Amygdala (tissue), 56 donors: ENCODE results near the gene MAP7D1.
A peak's percentile ranks its signal among the peaks of the same experiment; 100 is the strongest.

Source experiments
- DNase-seq, 56 donors: peaks; one replicate each; lab custom pipeline; 2025; lab: John Stamatoyannopoulos, UW

MAP7D1 gene

DNA sequence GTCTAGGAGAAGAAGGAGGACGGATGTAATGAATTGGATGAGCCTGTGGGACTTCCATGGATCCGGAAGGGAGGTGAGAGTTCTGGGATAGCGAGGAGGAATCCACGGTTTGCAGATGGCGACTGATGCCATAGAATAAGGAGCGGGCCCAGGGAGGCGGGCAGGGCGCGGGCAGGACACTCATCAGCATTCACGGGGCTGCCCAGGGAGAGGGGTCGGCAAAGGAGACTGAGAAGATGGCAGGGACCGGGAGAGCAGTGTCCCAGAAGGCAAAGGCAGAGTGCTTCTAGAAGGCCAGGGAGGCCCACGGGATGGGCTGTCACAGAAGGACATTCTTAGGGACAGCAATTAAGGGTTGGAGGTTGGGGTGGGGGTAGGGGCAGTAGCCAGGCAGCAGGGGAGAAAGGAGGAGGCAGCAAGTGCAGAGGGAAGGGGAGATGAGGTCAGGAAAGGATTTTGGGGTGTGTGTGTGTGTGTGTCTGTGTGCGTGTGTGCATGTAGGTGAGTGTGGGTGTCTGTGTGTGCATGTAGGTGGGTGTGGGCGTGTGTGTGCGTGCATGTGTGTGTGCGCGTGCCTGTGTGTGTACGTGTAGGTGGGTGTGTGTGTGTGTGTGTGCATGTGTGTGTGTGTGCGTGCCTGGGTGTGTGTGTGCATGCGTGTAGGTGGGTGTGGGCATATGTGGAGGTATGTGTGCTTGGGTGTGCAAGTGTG is 29.8 kb upstream of the MAP7D1 start:
- DNase-seq, result no peak

- peak in 1 of 56 donors; percentile 22 for DNase-seq
Observed at GRCh38 chr1:36126797-36127500, 29.0 kb upstream of the MAP7D1 start.

- DNase-seq, result no peak
Observed at GRCh38 chr1:36128126-36128904, 27.6 kb upstream of the MAP7D1 start.

DNA sequence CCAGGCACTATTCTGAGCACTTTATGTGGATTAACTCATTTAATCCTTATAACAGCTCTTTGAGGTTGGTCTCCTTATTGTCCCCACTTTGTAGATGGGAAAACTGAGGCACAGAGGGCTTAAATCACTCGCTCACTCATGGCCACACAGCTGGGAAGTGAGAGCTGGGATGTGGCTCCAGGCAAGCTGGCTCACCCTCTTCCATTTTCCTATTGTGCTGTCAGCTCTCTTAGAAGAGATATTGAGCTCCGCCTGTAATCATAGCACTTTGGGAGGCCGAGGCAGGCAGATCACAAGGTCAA is 27.1 kb upstream of the MAP7D1 start:
- DNase-seq, result no peak

DNA sequence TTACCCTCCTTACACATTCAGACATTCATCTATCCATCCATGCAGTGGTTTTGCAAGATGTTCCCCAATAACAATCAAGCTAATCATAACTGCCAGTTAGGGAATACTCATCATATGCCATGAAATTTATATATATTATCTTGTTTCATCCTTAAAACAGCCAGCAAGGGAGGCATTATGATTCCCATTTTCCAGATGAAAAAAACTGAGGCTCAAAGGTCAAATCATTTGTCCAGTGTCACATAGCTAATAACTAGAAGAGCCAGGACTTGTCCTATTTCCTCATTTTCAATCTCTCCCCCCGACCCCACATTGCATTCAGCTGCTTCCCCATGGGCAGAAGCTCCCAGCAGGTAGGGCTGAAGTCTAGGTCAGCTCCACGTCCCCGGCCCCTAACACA is 23.9 kb upstream of the MAP7D1 start:
- DNase-seq, result no peak

DNA sequence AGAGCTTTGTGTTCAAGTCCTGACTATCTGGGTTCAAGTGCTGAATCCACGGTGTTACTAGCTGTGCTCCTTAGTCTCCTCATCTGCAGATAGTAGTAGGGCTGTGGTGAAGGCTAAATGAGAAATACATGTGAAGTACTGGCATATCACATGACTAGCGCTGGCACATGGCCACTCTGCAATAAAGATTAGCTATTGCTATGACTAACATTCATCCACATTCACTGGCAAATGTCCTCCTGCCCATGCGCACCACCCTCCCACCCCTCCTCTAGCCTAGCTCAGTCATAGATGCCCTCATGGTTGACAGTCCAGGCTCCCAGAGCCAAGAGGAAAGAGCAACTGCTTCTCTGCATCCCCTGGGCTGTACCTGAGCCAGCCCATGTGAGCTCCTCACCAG is 22.5 kb upstream of the MAP7D1 start:
- peak in 22 of 56 donors; percentile 10 to 72 (median 28) for DNase-seq

GRCh38 chr1:36134031-36134430 is 21.9 kb upstream of the MAP7D1 start:
- no peak for DNase-seq

DNA sequence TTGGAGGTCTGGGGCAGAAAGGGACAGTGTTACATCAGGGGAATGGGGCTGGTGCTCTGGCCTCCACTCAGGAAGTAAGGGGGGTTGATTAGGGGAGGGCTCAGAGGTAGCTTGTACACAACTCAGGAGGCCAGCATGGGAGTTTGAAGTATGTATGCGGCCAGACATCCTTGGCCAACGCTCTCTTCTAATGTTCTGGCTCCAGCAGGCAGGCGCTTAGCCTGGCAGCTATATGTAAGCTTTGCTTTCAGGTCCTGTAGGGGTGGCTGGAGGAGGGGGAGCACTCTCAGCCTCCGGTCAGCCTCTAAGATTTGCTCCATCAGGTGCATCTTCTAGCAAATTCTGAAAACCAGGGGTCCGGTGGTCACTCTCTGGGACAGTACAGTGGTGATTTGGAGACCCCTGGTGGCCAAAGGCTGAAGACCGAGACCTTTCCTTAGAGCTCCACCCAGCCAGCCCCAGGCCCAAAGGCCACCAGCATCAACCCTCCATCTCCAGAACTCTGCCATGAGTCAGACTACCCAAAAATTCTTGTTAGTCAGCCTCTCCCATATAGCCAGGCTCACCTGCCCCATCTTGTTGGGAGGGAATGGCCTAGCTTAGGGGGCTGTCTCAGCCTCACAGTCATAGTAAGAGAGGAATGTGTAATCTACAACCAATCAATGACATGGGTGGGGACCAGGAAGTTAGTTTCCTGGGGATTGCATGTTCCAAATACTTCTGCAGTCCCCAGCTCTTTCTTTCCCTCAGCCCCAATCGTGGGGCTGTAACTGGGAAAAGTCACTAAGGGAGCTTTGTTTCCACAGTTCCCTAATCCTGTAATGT is 21.2 kb upstream of the MAP7D1 start:
- peak in 37 of 56 donors; percentile 7 to 77 (median 34) for DNase-seq

- no peak for DNase-seq
Observed at GRCh38 chr1:36135330-36135667, 20.7 kb upstream of the MAP7D1 start.

DNA sequence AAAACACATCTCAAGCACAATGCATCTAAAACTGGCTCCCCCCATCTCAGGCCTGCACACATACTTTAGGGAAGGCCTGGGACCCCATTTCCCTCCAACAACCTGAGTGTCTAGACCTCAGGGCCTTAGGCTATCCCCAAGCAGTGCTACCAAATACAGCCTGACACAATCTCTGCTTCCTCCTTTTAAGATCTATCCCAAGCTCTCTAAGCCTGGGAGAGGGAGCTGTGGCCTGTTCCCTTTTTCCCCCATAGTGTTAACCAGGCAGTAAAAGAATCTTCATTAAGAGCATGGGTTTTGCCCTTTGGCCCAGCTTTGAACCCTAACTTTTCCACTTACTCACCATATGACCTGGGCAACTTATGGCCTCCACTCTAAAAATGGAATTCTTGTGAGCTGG is 20.2 kb upstream of the MAP7D1 start:
- DNase-seq, result no peak

DNA sequence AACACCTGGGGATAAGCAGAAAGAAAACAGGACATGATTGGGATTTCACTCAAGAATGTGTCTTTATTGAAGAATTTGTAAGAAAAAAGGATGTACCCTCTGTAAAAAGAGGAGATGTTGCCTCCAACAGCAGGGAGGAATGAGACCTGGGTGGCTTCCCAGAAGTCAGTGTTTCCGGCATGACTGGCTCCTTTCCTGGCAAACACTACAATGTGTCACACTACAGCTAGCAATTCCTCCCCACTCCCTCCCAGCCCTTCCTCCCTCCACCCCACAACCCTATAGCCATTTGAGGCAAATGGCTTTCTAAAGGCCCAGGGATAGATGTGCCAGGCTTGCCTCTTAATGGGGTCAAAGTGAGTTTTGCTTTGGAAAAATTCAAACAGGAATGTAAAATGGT is 19.4 kb upstream of the MAP7D1 start:
- no peak for DNase-seq

DNA sequence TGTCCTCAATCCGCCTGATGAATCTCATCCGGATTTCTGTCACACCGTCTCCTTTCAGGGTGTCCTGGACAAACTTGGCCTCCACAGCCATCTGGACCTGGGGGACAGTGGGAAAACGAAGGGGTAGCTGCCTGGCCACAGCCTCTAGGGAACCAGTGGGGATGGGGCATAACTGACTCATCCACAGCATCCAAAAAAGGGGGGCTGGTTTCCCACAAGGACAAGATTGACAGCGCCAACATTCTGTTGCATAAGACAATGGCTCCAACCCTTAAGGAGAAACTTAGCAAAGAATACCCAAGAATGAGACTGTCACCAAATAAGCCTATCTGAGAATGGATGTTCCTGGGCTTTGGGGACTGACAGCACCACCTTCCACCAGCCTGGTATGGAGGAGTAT is 18.7 kb upstream of the MAP7D1 start:
- DNase-seq, result no peak

GRCh38 chr1:36137776-36138175 is 18.2 kb upstream of the MAP7D1 start:
- DNase-seq, result peak in 1 of 56 donors; percentile 17

DNA sequence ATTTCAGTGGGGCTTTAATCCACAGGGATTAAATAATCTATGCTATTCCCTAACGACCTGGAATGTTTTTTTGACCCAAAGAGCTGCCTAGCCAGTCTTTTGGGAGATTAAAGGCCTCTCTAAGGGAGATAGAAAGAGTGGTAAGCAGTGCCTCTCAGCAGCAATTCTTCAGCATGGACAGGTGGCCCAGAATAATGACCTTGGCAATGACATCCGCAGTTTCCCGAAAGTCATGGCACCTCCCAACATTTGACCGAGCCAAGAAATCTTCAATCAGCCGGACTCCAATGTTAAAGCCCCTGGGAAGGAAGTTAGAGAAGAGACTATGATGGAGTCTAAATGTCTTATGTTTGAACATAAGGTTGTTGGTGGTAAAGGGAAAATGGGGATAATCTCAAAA is 16.4 kb upstream of the MAP7D1 start:
- DNase-seq, result no peak

DNA sequence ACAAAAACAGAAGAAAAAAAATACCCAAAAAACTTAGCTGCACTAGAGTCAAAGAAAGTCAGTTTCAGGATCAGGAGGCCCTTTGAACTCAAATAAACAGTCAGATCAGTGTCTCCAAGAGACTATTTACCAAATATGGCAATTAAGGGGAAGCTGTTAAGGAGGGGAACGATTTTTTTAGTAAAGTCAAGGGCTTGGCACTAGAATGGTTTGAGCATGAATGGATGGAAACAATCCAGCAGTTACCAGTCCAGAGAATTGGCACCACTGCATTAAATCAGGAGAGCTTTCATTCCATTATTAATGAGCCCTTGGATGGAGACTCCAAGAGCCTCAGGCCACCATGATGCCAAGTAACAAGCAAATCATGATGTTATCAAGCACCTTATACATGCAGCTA is 13.8 kb upstream of the MAP7D1 start:
- DNase-seq, result peak in 1 of 56 donors; percentile 13

DNA sequence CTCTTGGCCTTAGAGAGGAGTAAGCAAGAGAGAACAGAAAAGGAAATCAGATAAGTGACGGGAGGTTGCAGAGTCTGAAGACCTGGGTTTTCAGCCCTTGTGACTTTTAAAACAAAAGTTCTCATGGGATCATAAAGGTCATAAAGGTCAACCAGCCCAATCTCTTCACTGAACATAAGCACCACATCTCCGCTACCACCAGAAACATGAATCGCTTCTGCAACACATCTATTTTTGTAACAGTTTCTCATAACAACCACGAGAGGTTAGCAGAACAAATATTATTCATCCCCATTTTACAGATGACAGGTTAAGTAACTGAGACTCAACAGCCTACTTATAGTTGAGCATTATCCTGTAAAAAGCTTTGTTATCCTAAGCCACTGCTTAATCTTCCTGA is 12.5 kb upstream of the MAP7D1 start:
- no peak for DNase-seq

DNA sequence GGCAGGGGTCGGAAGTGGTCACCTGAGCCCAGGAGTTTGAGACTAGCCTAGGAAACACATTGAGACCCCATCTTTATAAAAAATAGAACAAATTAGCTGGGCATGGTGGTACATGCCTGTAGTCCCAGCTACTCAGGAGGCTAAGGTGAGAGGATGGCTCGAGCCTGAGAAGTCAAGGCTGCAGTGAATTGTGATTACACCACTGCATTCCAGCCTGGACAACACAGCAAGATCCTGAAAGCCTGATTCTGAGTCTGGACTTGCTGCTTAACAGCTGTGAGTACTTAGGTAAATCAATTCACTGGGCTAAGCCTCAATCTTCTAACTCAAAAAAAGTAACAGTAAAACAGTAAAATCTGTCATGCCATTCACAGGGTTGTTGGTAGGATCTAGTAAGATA is 11.5 kb upstream of the MAP7D1 start:
- no peak for DNase-seq

GRCh38 chr1:36148821-36149236 is 7.1 kb upstream of the MAP7D1 start:
- DNase-seq, result no peak

DNA sequence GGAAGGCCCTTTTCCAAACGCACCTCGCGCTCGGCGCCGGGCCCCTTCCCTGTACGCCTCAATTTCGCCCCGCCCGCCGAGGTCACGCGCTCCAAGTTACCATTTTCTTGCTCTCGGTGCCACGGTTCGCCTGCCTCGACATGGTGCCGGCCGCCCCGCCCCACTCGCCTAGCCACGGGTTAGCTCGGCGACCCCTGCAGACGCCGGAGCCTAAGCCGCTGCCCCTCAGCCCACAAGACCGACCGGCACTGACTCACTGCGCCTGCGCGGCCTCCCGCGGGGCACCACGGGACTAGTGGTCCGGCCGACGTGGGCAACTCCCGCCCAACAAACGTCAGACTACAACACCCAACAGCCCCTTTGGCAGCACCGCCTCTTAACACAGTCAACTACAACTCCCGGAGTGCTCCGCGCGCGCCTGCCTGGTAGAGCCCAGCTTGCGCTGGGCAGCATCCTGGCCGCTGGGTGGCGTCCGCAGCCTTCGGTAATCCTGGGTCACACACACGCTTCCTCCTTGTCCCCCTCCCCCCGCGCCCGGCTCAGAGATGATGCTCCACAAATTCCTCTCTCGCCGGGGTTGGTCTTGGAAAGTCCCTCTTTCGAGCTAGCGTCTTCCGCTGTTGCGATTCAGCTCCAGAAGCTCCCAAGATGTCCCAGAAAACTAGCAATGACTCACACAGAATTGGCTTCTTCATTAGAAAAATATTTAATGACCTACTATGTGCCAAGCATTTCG is 6.6 kb upstream of the MAP7D1 start, which contains the start of gene TRAPPC3:
Gene TRAPPC3 (minus strand): TSS at position 250 of the 736 bp plus-strand sequence. CDS start 108 bp downstream, at position 142.
- DNase-seq, result peak; percentile 87 to 100 (median 100)

GRCh38 chr1:36149973-36150295 is 6.0 kb upstream of the MAP7D1 start:
- DNase-seq, result no peak
